Trophoblast cell (in vitro differentiated cells and primary cell): ENCODE results near the gene QSOX2.

Experiments used
- DNase-seq, 2 donors: peaks; one replicate each; pipeline ENCODE4 v3.0.0-alpha.2; 2016
- H2AFZ ChIP-seq: 2 replicates; pipeline ENCODE4 v1.6.1; 2013; ENCODE audit warnings: low read length, moderate library complexity, mild to moderate bottlenecking; ENCODE audit not compliant: insufficient read depth, poor library complexity
- H2AK5ac ChIP-seq: 2 replicates; pipeline ENCODE4 v1.6.1; 2013; ENCODE audit warnings: mild to moderate bottlenecking, low read length
- H2BK120ac ChIP-seq: 2 replicates; pipeline ENCODE4 v1.6.1; 2013; ENCODE audit warnings: low read length, mild to moderate bottlenecking, moderate library complexity; ENCODE audit not compliant: insufficient read depth, poor library complexity
- H2BK12ac ChIP-seq: 2 replicates; pipeline ENCODE4 v1.6.1; 2013; ENCODE audit warnings: mild to moderate bottlenecking, low read length, moderate library complexity
- H2BK5ac ChIP-seq: 2 replicates; pipeline ENCODE4 v1.6.1; 2013; ENCODE audit warnings: low read length, low read depth, moderate library complexity, mild to moderate bottlenecking; ENCODE audit not compliant: poor library complexity
- H3K14ac ChIP-seq: 2 replicates; pipeline ENCODE4 v1.6.1; 2013; ENCODE audit warnings: mild to moderate bottlenecking, low read length
- H3K18ac ChIP-seq: 2 replicates; pipeline ENCODE4 v1.6.1; 2013; ENCODE audit warnings: mild to moderate bottlenecking, low read length
- H3K23ac ChIP-seq: 2 replicates; pipeline ENCODE4 v1.6.1; 2013; ENCODE audit warnings: low read length
- H3K27ac ChIP-seq: 2 replicates; pipeline ENCODE4 v1.5.1; 2013; ENCODE audit warnings: low read depth, mild to moderate bottlenecking, inconsistent platforms, low read length, moderate library complexity
- H3K27me3 ChIP-seq: 2 replicates; pipeline ENCODE4 v1.6.1; 2013; ENCODE audit warnings: inconsistent platforms, mild to moderate bottlenecking, low read length, moderate library complexity; ENCODE audit not compliant: insufficient read depth
- H3K36me3 ChIP-seq, 2 experiments: 1 replicate in 1 of 2; 2 replicates in 1 of 2; pipeline ENCODE4 v1.6.1; 2013; ENCODE audit warnings: low read length in 2 of 2, mild to moderate bottlenecking in 2 of 2, moderate library complexity in 1 of 2; ENCODE audit not compliant: insufficient read depth in 2 of 2, control insufficient read depth in 1 of 2
- H3K4ac ChIP-seq: 2 replicates; pipeline ENCODE4 v1.6.1; 2013; ENCODE audit warnings: low read depth, mild to moderate bottlenecking, low read length, moderate library complexity
- H3K4me1 ChIP-seq, 2 experiments: 1 replicate in 1 of 2; 2 replicates in 1 of 2; pipeline ENCODE4 v1.6.1; 2013; ENCODE audit warnings: low read length in 2 of 2, mild to moderate bottlenecking in 2 of 2, moderate library complexity in 1 of 2; ENCODE audit not compliant: insufficient read depth in 2 of 2, control insufficient read depth in 1 of 2
- H3K4me2 ChIP-seq: 2 replicates; pipeline ENCODE4 v1.6.1; 2013; ENCODE audit warnings: inconsistent platforms, mild to moderate bottlenecking, low read length, moderate library complexity
- H3K4me3 ChIP-seq: 2 replicates; pipeline ENCODE4 v1.5.1; 2013; ENCODE audit warnings: mild to moderate bottlenecking, low read depth, low read length, inconsistent platforms
- H3K79me1 ChIP-seq: one replicate; pipeline ENCODE4 v1.6.1; 2013; ENCODE audit warnings: low read length
- H3K79me2 ChIP-seq: 2 replicates; pipeline ENCODE4 v1.6.1; 2013; ENCODE audit warnings: low read length, mild to moderate bottlenecking; ENCODE audit not compliant: control insufficient read depth, insufficient read depth, poor library complexity
- H3K9ac ChIP-seq: 2 replicates; pipeline ENCODE4 v1.6.1; 2013; ENCODE audit warnings: mild to moderate bottlenecking, low read length
- H3K9me3 ChIP-seq: 2 replicates; pipeline ENCODE4 v1.6.1; 2013; ENCODE audit warnings: low read depth, mild to moderate bottlenecking, control low read depth, inconsistent platforms, low read length; ENCODE audit not compliant: insufficient read depth
- H4K12ac ChIP-seq: 2 replicates; pipeline ENCODE4 v1.6.1; 2013; ENCODE audit warnings: low read depth, mild to moderate bottlenecking, low read length, moderate library complexity
- H4K8ac ChIP-seq: 2 replicates; pipeline ENCODE4 v1.6.1; 2013; ENCODE audit warnings: low read depth, mild to moderate bottlenecking, low read length, moderate library complexity
- H4K91ac ChIP-seq: one replicate; pipeline ENCODE4 v1.6.1; 2013; ENCODE audit warnings: low read depth, mild to moderate bottlenecking, low read length, moderate library complexity
- WGBS: extraction: QIAGEN DNeasy Blood & Tissue Kit; methylation state at CpG from one replicate; pipeline ENCODE4 v1.1.7; 2013; ENCODE audit warnings: missing lambda C conversion rate; ENCODE audit not compliant: insufficient read length, insufficient coverage; ENCODE audit errors: extremely low coverage; 5-methylcytosine and 5-hydroxymethylcytosine counted together

QSOX2 gene

GRCh38 chr9:136189394-136190236, 56.0 kb downstream of the QSOX2 start:
- no peak overlapping the region for H4K8ac ChIP-seq
- no peaks in the 10 kb centered on the region for H3K36me3 ChIP-seq
- peaks cover 8% of the 10 kb centered on the region for H3K9me3 ChIP-seq
- no peak overlapping the region for H2BK5ac ChIP-seq
- H3K23ac ChIP-seq = no peak overlapping the region
- peaks cover 30% of the 10 kb centered on the region for H3K27me3 ChIP-seq
- no peak overlapping the region for H2BK120ac ChIP-seq
- H4K91ac ChIP-seq = no peak overlapping the region
- H3K27ac ChIP-seq = no peak overlapping the region
- DNase-seq = no peak
- H3K4me2 ChIP-seq = no peak overlapping the region
- H3K79me2 ChIP-seq = no peaks in the 10 kb centered on the region
- H3K4me3 ChIP-seq = no peak overlapping the region
- no peaks in the 10 kb centered on the region for H3K4me1 ChIP-seq
- H3K9ac ChIP-seq = no peak overlapping the region
- H3K79me1 ChIP-seq = no peaks in the 10 kb centered on the region
- WGBS = no CpG with 5 or more reads among the region's 28 CpGs
- no peak overlapping the region for H3K18ac ChIP-seq
- H2BK12ac ChIP-seq = no peak overlapping the region
- no peak overlapping the region for H2AK5ac ChIP-seq
- H3K14ac ChIP-seq = no peak overlapping the region
- no peak overlapping the region for H2AFZ ChIP-seq
- no peak overlapping the region for H4K12ac ChIP-seq
- H3K4ac ChIP-seq = no peak overlapping the region

GRCh38 chr9:136187683-136188586, 57.7 kb downstream of the QSOX2 start:
- Histone ChIP-seq H2BK120ac (no peak overlapping the region), H3K36me3 (no peaks in the 10 kb centered on the region), H4K8ac (no peak overlapping the region), H3K9me3 (peaks cover 6% of the 10 kb centered on the region), H3K23ac (no peak overlapping the region), H4K12ac (no peak overlapping the region), H3K27me3 (peaks cover 16% of the 10 kb centered on the region), H3K4ac (no peak overlapping the region), H2BK12ac (no peak overlapping the region), H3K18ac (no peak overlapping the region), H2AFZ (no peak overlapping the region), H3K27ac (no peak overlapping the region), H2BK5ac (no peak overlapping the region), H3K4me1 (no peaks in the 10 kb centered on the region), H3K79me2 (no peaks in the 10 kb centered on the region), H3K4me3 (no peak overlapping the region), H2AK5ac (no peak overlapping the region), H3K79me1 (no peaks in the 10 kb centered on the region), H3K9ac (no peak overlapping the region), H3K14ac (no peak overlapping the region), H4K91ac (no peak overlapping the region), H3K4me2 (no peak overlapping the region)
- WGBS = no CpG with 5 or more reads among the region's 25 CpGs
- DNase-seq = no peak

GRCh38 chr9:136187197-136187596, 58.4 kb downstream of the QSOX2 start:
- peaks cover 6% of the 10 kb centered on the region for H3K9me3 ChIP-seq
- H3K14ac ChIP-seq = no peak overlapping the region
- no peak overlapping the region for H2BK120ac ChIP-seq
- H3K79me1 ChIP-seq = no peaks in the 10 kb centered on the region
- H2BK12ac ChIP-seq = no peak overlapping the region
- no peak overlapping the region for H3K4ac ChIP-seq
- H3K4me2 ChIP-seq = no peak overlapping the region
- H4K91ac ChIP-seq = no peak overlapping the region
- H3K4me3 ChIP-seq = no peak overlapping the region
- no peak overlapping the region for H2BK5ac ChIP-seq
- H3K18ac ChIP-seq = no peak overlapping the region
- H3K9ac ChIP-seq = no peak overlapping the region
- no peak for DNase-seq
- WGBS = no CpG with 5 or more reads among the region's 18 CpGs
- no peak overlapping the region for H4K12ac ChIP-seq
- H3K4me1 ChIP-seq = no peaks in the 10 kb centered on the region
- no peak overlapping the region for H3K27ac ChIP-seq
- no peak overlapping the region for H2AFZ ChIP-seq
- H3K27me3 ChIP-seq = peaks cover 8% of the 10 kb centered on the region
- no peak overlapping the region for H2AK5ac ChIP-seq
- no peaks in the 10 kb centered on the region for H3K36me3 ChIP-seq
- no peaks in the 10 kb centered on the region for H3K79me2 ChIP-seq
- H3K23ac ChIP-seq = no peak overlapping the region
- no peak overlapping the region for H4K8ac ChIP-seq

- H3K4me3 ChIP-seq = no peak overlapping the region
- no peak overlapping the region for H3K27ac ChIP-seq
- no peak overlapping the region for H2BK12ac ChIP-seq
- H2BK5ac ChIP-seq = no peak overlapping the region
- H3K79me2 ChIP-seq = no peaks in the 10 kb centered on the region
- H3K4me1 ChIP-seq = no peaks in the 10 kb centered on the region
- no peak overlapping the region for H2AK5ac ChIP-seq
- no peak overlapping the region for H2AFZ ChIP-seq
- no peak overlapping the region for H3K4ac ChIP-seq
- no peak overlapping the region for H4K8ac ChIP-seq
- no peak overlapping the region for H4K12ac ChIP-seq
- H3K14ac ChIP-seq = no peak overlapping the region
- no peaks in the 10 kb centered on the region for H3K36me3 ChIP-seq
- no peak for DNase-seq
- H3K23ac ChIP-seq = no peak overlapping the region
- no peak overlapping the region for H3K4me2 ChIP-seq
- WGBS = no CpG with 5 or more reads among the region's 14 CpGs
- H3K18ac ChIP-seq = no peak overlapping the region
- peaks cover 4% of the 10 kb centered on the region for H3K27me3 ChIP-seq
- H3K9ac ChIP-seq = no peak overlapping the region
- H3K9me3 ChIP-seq = peaks cover 6% of the 10 kb centered on the region
- no peaks in the 10 kb centered on the region for H3K79me1 ChIP-seq
- no peak overlapping the region for H2BK120ac ChIP-seq
- H4K91ac ChIP-seq = no peak overlapping the region
Observed at GRCh38 chr9:136186386-136186785, 59.2 kb downstream of the QSOX2 start.
